Skeletal muscle satellite cell (primary cell): Measurements from ENCODE around the gene HSPA14.
A peak's percentile ranks its signal among the peaks of the same experiment; 100 is the strongest.

Experiments used
- H3K27me3 ChIP-seq: 2 replicates; pipeline ENCODE4 v1.7.0; 2013; ENCODE audit warnings: low read length; ENCODE audit not compliant: control insufficient read depth, insufficient read depth
- H3K36me3 ChIP-seq: 2 replicates; pipeline ENCODE4 v1.7.0; 2013; ENCODE audit warnings: mild to moderate bottlenecking, control low read depth, low read length; ENCODE audit not compliant: insufficient read depth
- H3K4me1 ChIP-seq: 2 replicates; pipeline ENCODE4 v1.7.0; 2013; ENCODE audit warnings: low read length; ENCODE audit not compliant: control insufficient read depth, insufficient read depth
- H3K4me2 ChIP-seq: 2 replicates; pipeline ENCODE4 v1.7.0; 2013; ENCODE audit warnings: mild to moderate bottlenecking, low read length
- H3K4me3 ChIP-seq: 2 replicates; pipeline ENCODE4 v1.7.0; 2013; ENCODE audit warnings: low read length
- H3K9ac ChIP-seq: 2 replicates; pipeline ENCODE4 v1.7.0; 2013; ENCODE audit warnings: mild to moderate bottlenecking, low read depth, low read length, moderate library complexity
- H3K9me3 ChIP-seq: replicated peaks from 2 replicates; pipeline ENCODE4 v1.7.0; 2013; ENCODE audit warnings: mild to moderate bottlenecking, control low read depth, low read length

Gene HSPA14

DNA sequence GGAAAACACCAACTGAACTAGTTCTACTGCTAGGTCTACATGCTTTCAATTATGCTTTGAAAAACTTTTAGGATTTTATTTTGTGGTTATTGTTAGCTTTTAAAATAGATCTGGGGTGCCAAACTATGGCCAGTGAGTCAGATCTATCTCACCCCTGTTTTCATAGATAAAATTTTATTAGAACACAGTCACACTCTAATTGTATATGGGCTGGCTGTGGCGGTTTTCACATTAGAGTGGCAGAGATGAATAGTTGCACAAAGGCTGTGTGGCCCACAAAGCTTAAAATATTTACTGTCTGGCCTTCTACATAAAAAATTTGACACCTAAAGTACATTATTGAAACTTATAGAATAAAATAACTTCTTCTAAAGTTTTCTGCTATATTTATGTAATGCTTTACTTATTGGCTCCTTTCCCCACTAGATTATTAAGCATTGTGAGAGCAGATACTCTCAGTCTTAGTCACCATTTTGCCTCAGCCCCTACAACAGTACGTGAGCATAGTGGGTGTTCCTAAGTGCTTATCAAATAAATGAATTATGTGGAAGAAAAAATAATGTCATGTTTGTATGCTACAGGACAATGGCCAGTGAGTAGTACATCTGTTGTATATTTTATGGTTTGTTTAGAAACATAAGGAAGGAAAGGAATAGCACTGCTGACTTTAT, 35.1 kb downstream of the HSPA14 start:
- Histone ChIP-seq H3K4me1 (peaks cover 22% of the 10 kb centered on the region), H3K9ac (no peak overlapping the region), H3K4me2 (peak overlapping the region; percentile 42), H3K4me3 (no peak overlapping the region), H3K36me3 (peaks cover 20% of the 10 kb centered on the region), H3K27me3 (no peaks in the 10 kb centered on the region), H3K9me3 (no peaks in the 10 kb centered on the region)

DNA sequence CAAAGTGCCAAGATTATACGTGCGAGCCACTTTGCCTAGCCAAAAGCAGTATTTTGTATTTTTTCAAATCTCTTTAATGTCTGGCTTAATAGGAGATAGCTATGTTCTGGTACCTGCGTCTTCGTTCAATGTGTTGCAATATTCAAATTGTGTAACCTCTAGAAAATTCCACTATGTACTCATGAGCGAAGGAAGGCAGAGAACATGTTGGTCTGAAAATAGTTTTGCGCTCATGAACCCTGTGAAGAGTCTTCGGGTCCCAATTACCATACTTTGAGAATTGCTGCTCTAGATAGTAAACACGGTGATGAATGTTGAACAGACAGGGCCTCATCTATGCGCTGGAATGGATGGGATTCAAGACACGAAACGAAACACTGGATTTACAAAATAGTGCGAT, 37.8 kb downstream of the HSPA14 start:
- H3K27me3 ChIP-seq: no peaks in the 10 kb centered on the region
- no peak overlapping the region for H3K9ac ChIP-seq
- H3K4me1 ChIP-seq: peaks cover 32% of the 10 kb centered on the region
- H3K36me3 ChIP-seq: peaks cover 4% of the 10 kb centered on the region
- no peaks in the 10 kb centered on the region for H3K9me3 ChIP-seq
- H3K4me2 ChIP-seq: no peak overlapping the region
- no peak overlapping the region for H3K4me3 ChIP-seq

DNA sequence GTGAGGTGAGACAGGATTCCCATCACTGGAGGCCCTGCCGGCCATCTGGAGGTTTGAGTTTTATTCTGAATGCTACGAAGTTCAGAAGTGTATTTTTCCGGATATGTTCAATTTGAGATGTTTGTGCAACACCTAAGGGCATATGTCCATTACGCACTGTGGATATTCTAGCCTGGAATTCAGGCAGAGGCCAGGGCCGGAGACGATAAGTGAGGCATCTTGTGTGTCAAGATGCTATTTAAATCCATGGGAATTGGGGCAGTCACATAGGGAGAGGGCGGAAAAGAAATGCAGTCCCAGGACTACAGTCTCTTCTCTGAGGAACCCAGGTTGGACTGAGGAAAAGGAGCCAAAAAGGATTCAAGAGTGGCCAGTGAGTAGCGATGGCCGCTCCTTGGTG, 38.7 kb downstream of the HSPA14 start:
- H3K36me3 ChIP-seq: peaks cover 4% of the 10 kb centered on the region
- no peaks in the 10 kb centered on the region for H3K27me3 ChIP-seq
- H3K9me3 ChIP-seq: no peaks in the 10 kb centered on the region
- peak overlapping the region; percentile 100 for H3K4me3 ChIP-seq
- peak overlapping the region; percentile 99 for H3K9ac ChIP-seq
- peaks cover 32% of the 10 kb centered on the region for H3K4me1 ChIP-seq
- peak overlapping the region; percentile 97 for H3K4me2 ChIP-seq

DNA sequence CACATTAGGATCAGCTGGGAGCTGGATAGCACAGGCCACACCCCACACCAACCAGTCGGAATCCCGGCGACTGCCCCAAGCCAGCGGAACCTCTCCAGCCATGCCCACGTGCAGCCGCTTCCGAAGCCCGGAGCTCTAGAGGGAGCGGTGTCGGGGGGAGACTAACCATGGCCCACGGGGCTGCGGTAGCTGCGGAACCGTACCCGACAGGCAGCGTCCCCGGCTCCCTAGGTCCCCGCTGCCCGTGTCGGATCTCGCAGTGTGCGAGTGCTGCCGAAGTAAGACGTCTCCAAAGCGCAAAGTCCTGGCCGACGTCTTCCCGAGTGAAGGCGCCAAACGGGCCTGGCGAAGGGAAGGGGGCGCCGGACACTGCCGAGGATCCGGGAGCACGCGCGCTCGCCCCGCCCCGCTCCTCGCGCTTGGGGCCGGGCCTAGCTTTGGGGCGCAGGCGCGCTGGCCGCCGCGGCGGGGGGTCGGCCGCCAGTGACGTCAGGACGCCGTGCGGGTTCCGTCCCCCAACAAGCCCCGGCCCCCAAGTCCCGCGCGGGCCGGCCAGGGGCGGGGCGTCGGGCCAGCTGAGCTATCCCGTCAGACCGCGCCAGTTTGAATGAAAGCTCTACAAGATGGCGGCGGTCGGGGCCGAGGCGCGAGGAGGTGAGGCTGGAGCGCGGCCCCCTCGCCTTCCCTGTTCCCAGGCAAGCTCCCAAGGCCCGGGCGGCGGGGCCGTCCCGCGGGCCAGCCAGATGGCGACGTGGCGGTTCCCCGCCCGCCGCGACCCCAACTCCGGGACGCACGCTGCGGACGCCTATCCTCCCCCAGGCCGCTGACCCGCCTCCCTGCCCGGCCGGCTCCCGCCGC, 40.4 kb downstream of the HSPA14 start, which contains the start of gene SUV39H2:
SUV39H2 (plus strand) TSS at position 601 of the 858 bp plus-strand sequence; CDS start at position 624, 23 bp downstream.
- peak within 1 kb of the TSS; percentile 100 for H3K4me3 ChIP-seq
- peaks cover 4% of the 10 kb centered on the region for H3K36me3 ChIP-seq
- no peaks in the 10 kb centered on the region for H3K9me3 ChIP-seq
- peak within 1 kb of the TSS; percentile 97 for H3K4me2 ChIP-seq
- H3K27me3 ChIP-seq: no peaks in the 10 kb centered on the region
- H3K9ac ChIP-seq: peak within 1 kb of the TSS; percentile 99
- peaks cover 22% of the 10 kb centered on the region for H3K4me1 ChIP-seq

DNA sequence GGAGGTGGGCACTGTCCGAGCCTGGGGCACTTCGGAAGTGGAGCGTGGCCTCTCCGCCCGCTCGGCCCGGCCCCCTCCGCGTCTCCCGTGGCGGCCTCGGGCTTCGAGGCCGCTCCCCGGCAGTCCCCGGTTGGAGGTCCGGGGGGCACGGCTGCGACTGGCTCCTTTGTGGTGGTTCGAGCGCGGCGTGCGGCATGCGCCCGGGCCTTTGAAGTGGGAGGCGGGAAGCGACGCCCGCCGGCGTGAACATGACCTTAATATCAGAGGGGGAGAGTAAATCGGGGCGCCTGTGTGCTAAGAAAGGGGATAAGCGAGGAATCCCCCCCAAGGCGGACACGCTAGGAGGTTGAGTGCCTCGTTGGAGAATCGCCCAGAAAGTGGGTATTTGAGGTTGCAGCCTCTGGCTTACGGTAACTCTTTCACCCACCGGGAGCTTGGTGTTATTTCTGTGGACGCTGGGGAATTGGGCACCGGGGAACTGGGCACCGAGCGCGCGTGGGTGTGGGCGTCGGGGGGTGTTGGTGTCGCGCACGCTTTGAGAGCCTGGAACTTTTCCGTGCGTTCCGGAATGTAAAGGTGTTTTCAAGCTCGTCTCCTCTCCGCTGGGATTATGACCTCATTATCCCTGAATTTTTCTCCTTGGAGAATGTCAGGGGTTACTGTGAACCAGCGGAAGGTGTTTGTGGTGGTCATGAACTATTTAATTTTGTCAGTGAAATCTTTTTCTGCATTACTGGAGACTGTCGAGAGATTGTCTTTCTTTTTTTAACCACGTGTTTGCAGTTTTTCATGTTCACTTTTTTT, 41.2 kb downstream of the HSPA14 start:
- peaks cover 4% of the 10 kb centered on the region for H3K36me3 ChIP-seq
- no peaks in the 10 kb centered on the region for H3K27me3 ChIP-seq
- H3K4me3 ChIP-seq: peak overlapping the region; percentile 100
- H3K4me1 ChIP-seq: peaks cover 18% of the 10 kb centered on the region
- peak overlapping the region; percentile 99 for H3K9ac ChIP-seq
- H3K9me3 ChIP-seq: no peaks in the 10 kb centered on the region
- peak overlapping the region; percentile 91 for H3K4me2 ChIP-seq

DNA sequence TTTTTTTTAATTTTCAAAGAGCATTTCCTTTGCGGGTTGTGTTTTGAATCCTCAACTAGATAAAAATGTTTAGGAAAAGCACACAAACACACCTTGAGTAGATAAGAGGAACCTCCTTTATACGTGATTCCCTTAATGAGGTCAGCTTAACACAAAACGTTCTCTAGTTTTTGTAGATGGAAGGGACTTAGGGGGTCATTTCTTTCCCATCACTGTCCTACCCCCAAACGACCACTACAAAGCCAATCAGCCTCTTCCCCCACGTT, 41.8 kb downstream of the HSPA14 start:
- Histone ChIP-seq H3K9ac (peak overlapping the region; percentile 99), H3K4me2 (peak overlapping the region; percentile 91), H3K36me3 (peaks cover 4% of the 10 kb centered on the region), H3K4me1 (peaks cover 18% of the 10 kb centered on the region), H3K9me3 (no peaks in the 10 kb centered on the region), H3K4me3 (peak overlapping the region; percentile 100), H3K27me3 (no peaks in the 10 kb centered on the region)

DNA sequence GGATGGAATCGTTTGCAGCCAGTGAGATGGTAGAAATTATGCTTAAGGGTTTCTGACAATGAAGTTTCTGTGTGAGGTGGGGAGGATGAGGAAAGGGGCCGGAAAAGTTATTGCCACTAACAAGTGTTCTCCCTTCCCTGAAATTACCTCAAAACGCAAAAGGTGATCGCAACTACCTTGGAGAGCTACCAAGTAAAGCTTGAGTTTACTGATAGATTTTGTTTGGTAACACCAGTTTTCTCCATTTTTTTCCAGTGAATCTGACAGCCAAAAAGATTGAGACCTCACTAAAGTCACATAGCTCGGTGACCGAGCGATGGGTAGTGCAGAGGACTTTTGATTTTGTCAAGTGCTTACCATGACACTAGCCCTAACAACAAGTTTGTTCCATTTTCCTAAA, 42.1 kb downstream of the HSPA14 start:
- Histone ChIP-seq H3K36me3 (peaks cover 4% of the 10 kb centered on the region), H3K27me3 (no peaks in the 10 kb centered on the region), H3K4me1 (peaks cover 18% of the 10 kb centered on the region), H3K9ac (peak overlapping the region; percentile 99), H3K4me3 (peak overlapping the region; percentile 100), H3K9me3 (no peaks in the 10 kb centered on the region), H3K4me2 (peak overlapping the region; percentile 91)

DNA sequence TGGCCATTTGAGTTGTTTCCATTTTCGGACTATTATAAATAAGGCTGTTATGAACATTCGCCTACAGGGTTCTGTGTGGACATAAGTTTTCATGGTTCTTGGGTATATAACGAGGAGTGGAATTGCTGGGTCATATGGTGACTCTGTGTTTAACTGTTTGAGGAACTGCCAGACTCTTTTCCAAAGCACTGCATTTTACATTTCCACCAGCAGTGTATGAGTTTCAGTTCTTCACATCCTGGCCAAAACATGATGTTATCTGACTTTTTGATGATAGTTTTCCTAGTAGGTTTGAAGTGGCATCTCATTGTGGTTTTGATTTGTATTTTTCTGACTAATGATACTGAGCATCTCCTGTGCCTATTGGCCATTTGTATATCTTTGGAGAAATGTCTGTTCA, 46.0 kb downstream of the HSPA14 start:
- Histone ChIP-seq H3K4me2 (no peak overlapping the region), H3K9me3 (no peaks in the 10 kb centered on the region), H3K4me3 (no peak overlapping the region), H3K36me3 (peaks cover 6% of the 10 kb centered on the region), H3K9ac (no peak overlapping the region), H3K27me3 (no peaks in the 10 kb centered on the region), H3K4me1 (peaks cover 10% of the 10 kb centered on the region)

DNA sequence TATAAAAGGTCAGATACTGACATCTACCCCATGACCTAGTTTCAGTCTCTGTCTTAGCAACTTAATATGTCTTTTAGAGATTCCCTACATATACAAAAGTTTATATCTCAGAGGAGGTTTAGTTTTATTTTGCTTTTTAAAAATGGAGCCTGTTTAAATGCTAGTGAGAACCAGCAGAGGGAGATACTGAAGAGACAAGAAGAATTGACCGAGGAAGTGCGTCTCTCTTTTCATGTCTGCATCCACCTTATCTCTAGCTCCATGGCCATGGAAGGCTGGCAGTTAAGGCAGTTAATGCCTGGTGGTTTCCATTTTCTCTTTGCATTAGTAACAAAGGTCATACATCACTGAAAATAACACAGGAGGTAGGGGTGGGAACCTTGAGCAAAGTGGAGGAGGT, 51.2 kb downstream of the HSPA14 start:
- H3K9ac ChIP-seq: no peak overlapping the region
- H3K4me3 ChIP-seq: no peak overlapping the region
- H3K4me2 ChIP-seq: no peak overlapping the region
- H3K27me3 ChIP-seq: no peaks in the 10 kb centered on the region
- peaks cover 6% of the 10 kb centered on the region for H3K36me3 ChIP-seq
- no peaks in the 10 kb centered on the region for H3K4me1 ChIP-seq
- no peaks in the 10 kb centered on the region for H3K9me3 ChIP-seq

DNA sequence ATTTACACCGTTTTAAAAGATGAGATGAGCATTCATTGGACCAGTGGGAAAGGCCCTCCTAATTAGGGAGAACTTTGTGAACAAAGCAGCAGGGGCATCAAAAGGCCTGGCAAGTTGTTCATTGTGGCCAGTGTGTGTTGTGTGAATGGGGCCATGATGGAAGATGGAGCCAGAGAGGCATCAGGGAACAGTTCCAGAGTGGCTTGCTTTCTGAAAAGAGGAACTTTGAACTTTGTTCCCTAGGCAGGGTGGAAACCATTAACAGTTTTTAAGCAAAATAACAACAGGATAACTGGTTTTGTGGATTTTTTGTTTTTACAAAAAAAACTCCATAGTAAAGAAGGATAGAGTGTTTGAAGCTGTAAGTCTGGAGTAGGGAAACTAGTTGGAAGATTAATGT, 53.0 kb downstream of the HSPA14 start:
- Histone ChIP-seq H3K36me3 (peaks cover 4% of the 10 kb centered on the region), H3K4me3 (no peak overlapping the region), H3K4me1 (no peaks in the 10 kb centered on the region), H3K9ac (no peak overlapping the region), H3K27me3 (no peaks in the 10 kb centered on the region), H3K9me3 (no peaks in the 10 kb centered on the region), H3K4me2 (no peak overlapping the region)

DNA sequence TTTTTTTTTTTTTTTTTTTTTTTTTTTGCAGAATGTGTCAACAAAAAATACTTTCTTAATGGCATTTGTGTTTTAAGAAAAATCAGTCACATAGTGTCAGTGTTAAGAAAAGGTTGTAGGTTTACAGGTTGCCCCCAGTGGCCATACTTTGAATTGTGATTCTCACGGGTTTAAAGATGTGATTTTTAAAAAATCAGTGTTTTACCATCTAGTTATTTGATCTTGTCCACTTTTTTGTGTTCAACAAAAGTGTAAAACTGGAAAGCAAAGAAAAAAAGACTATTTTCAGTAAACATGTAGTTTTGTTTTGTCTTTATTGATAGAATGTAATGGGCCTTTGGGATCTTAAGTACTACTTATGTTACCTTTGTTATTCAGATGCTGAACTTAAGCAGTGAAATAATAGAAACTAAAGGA, 66.2 kb downstream of the HSPA14 start:
- no peak overlapping the region for H3K4me2 ChIP-seq
- H3K4me3 ChIP-seq: no peak overlapping the region
- H3K9ac ChIP-seq: no peak overlapping the region
- H3K27me3 ChIP-seq: no peaks in the 10 kb centered on the region
- peaks cover 44% of the 10 kb centered on the region for H3K36me3 ChIP-seq
- H3K4me1 ChIP-seq: no peaks in the 10 kb centered on the region
- no peaks in the 10 kb centered on the region for H3K9me3 ChIP-seq
